Activated naive CD8-positive, alpha-beta T cell treated with anti-CD3 and anti-CD28 coated beads, Interleukin-2, amount 50 U/mL, for 24 hours (primary cell): ENCODE measurements around the gene NTHL1.

Experiments
- ATAC-seq: fragments of 150-1000 bp; cut with Tn5 transposase; one replicate; pipeline ENCODE4 v1.10.0; 2021
- DNase-seq: peaks from one replicate; pipeline ENCODE4 v3.0.0; 2021
- H3K27ac Mint-ChIP-seq: one replicate; pipeline ENCODE4 v1.8.0; 2021; ENCODE audit warnings: mild to moderate bottlenecking, mixed read lengths
- H3K27me3 Mint-ChIP-seq: one replicate; pipeline ENCODE4 v1.8.0; 2021; ENCODE audit warnings: mixed read lengths
- H3K36me3 Mint-ChIP-seq: one replicate; pipeline ENCODE4 v1.8.0; 2021; ENCODE audit warnings: low read depth, mixed read lengths
- H3K4me1 Mint-ChIP-seq: one replicate; pipeline ENCODE4 v1.8.0; 2021; ENCODE audit warnings: mixed read lengths
- H3K4me3 Mint-ChIP-seq: one replicate; pipeline ENCODE4 v1.8.0; 2021; ENCODE audit warnings: mild to moderate bottlenecking, moderate library complexity, mixed read lengths
- H3K9me3 Mint-ChIP-seq: one replicate; pipeline ENCODE4 v1.8.0; 2021; ENCODE audit warnings: mixed read lengths

The NTHL1 gene

DNA sequence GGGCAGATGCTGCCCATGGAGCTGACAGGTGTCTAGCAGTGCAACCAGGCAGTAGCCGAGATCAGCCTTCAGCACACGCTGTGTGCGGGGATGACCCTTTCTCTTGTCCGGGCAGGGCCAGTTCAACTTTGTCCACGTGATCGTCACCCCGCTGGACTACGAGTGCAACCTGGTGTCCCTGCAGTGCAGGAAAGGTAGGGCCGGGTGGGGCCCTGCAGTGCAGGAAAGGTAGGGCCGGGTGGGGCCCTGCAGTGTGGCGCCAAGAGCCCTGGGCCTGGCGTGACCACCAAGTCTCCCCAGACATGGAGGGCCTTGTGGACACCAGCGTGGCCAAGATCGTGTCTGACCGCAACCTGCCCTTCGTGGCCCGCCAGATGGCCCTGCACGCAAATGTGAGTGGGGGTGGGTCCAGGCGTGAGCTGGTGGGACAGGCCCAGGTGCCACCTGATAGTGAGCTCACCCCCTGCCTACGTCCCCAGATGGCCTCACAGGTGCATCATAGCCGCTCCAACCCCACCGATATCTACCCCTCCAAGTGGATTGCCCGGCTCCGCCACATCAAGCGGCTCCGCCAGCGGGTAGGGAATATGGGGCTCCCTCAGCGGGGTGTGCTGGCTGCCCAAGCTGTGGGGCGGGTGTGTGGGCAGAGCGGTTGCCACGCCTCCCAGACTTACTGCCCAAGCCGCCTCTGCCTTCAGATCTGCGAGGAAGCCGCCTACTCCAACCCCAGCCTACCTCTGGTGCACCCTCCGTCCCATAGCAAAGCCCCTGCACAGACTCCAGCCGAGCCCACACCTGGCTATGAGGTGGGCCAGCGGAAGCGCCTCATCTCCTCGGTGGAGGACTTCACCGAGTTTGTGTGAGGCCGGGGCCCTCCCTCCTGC, 40.4 kb upstream of the NTHL1 start:
- Mint-ChIP-seq H3K4me3 (no peak overlapping the region), H3K27me3 (no peaks in the 10 kb centered on the region), H3K4me1 (no peaks in the 10 kb centered on the region), H3K9me3 (no peaks in the 10 kb centered on the region), H3K27ac (no peak overlapping the region), H3K36me3 (peaks cover 4% of the 10 kb centered on the region)
- DNase-seq (no peak), ATAC-seq (no peak)

DNA sequence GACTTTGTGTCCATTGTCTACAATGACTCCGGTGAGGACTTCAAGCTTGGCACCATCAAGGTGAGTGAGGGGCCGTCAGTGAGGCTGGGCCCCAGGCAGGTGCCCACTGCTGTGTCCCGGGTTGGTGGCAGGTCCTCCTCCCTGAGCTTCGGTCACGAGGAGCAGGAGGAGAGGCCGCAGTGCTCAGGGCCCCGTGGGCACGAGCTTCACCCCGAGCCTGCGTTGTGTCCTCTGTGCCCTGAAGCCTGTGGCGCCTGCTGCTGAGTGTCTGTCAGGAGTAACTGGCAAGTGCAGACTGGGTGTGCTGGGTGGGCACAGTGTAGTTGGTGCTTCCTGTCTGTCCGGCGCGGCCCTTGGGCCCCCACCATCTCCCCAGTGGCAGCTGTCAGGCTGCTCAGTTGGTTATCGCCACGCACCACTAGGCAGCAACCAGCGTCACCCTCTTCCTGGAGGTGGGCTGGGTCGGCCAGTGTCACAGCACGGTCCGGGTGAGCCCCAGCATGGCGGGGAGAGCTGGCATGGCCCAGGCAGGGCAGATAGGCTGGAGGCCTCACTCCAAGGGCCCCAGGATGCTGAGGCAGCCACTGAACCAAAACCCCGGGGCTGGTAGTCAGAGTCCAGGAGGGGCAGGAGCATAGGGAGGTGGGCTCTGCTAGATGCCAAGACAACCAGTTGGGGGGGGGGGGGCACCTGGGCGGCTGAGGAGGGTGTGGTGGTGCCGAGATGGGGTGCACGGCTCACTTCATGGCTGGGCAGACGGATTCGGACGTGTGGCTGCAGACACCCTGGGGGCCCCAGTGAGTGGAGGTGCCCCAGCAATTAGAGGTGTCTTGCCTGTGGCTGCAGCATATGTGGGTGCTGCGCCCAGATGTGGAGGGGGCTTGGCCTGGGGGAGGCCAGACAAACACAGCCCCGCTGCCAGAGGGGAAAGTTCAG, 39.4 kb upstream of the NTHL1 start:
- no peak for DNase-seq
- Mint-ChIP-seq H3K9me3 (no peaks in the 10 kb centered on the region), H3K4me3 (no peak overlapping the region), H3K4me1 (no peaks in the 10 kb centered on the region), H3K27ac (no peak overlapping the region), H3K36me3 (peaks cover 2% of the 10 kb centered on the region), H3K27me3 (no peaks in the 10 kb centered on the region)
- no peak for ATAC-seq

DNA sequence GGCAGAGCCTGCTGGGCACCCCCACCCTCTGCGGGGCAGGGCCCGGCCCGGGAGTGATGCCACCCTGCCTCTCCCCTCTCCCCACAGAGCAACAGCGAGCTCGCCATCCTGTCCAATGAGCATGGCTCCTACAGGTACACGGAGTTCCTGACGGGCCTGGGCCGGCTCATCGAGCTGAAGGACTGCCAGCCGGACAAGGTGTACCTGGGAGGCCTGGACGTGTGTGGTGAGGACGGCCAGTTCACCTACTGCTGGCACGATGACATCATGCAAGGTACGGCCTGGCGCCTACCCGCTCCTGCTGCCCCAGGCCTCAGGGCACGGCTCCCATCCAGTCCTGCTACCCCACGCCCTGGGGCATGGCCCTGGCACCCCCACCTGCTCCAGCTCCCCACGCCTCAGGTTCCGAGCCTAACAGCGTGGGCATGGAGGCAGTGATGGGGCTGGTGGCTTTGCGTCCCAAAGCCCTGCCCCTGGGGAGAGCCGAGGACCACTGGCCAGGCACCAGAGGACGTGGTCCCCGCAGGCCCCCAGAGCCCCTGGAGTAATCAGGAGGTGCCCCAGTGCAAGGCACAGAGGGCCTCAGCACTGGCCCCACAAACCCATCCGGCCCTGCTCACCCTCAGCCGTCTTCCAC, 38.6 kb upstream of the NTHL1 start:
- H3K27ac Mint-ChIP-seq: no peak overlapping the region
- H3K36me3 Mint-ChIP-seq: peaks cover 2% of the 10 kb centered on the region
- H3K27me3 Mint-ChIP-seq: no peaks in the 10 kb centered on the region
- DNase-seq: no peak
- no peak for ATAC-seq
- H3K4me1 Mint-ChIP-seq: no peaks in the 10 kb centered on the region
- H3K9me3 Mint-ChIP-seq: no peaks in the 10 kb centered on the region
- H3K4me3 Mint-ChIP-seq: no peak overlapping the region

DNA sequence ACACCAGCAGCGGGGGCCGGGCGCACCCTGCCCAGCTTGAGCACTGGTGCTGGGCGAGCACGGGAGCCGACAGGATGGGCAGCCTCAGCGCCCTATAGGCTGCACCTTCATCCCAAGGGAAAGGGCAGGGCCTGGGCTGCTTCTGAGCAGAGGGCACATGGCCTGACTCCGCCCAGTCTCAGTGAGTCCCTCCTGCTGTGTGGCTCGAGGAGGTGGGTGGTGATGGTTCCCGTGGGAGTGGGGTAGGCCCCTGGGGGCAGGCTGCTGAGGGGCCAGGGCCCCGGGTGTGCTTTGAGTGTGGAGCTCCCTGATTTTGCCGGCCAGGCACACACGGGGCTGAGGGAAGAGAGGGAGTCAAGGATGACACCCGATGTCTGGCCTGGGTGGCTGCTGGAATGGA, 38.0 kb upstream of the NTHL1 start:
- no peak for DNase-seq
- H3K4me1 Mint-ChIP-seq: no peaks in the 10 kb centered on the region
- H3K9me3 Mint-ChIP-seq: no peaks in the 10 kb centered on the region
- H3K4me3 Mint-ChIP-seq: no peak overlapping the region
- peaks cover 2% of the 10 kb centered on the region for H3K36me3 Mint-ChIP-seq
- no peak for ATAC-seq
- H3K27ac Mint-ChIP-seq: no peak overlapping the region
- H3K27me3 Mint-ChIP-seq: no peaks in the 10 kb centered on the region

DNA sequence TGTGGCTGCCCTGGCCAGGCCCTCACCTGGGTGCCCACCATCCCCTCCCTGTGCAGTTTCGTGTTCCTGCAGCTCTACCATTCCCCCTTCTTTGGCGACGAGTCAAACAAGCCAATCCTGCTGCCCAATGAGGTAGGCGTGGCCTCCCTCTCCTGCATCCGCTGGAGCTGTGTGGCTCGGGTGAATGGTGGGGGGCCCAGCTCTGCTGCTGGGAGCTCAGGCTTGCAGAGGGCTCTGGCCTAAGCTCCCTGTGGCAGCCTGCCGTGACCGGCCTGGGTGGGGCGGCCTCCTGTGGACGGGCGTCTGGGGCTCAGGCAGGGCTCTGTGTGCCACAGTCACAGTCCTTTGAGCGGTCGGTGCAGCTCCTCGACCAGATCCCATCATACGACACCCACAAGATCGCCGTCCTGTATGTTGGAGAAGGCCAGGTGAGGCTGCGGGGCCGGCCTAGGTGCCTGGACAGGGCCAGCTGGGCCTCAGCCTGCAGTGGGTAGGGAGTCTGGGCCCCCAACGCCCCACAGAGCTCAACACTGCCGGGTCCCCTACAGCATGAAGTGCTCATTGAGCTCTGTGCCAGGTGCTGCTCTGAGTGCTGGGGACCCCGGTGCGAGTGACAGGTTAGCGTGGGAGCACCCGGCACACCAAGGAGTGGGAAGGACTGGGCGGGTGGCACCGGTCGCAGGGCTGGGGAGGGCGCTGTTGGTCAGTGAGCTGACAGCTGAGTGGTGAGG, 37.4 kb upstream of the NTHL1 start:
- DNase-seq (no peak), ATAC-seq (no peak)
- Mint-ChIP-seq H3K27ac (no peak overlapping the region), H3K4me1 (no peaks in the 10 kb centered on the region), H3K27me3 (no peaks in the 10 kb centered on the region), H3K4me3 (no peak overlapping the region), H3K36me3 (peaks cover 2% of the 10 kb centered on the region), H3K9me3 (no peaks in the 10 kb centered on the region)

DNA sequence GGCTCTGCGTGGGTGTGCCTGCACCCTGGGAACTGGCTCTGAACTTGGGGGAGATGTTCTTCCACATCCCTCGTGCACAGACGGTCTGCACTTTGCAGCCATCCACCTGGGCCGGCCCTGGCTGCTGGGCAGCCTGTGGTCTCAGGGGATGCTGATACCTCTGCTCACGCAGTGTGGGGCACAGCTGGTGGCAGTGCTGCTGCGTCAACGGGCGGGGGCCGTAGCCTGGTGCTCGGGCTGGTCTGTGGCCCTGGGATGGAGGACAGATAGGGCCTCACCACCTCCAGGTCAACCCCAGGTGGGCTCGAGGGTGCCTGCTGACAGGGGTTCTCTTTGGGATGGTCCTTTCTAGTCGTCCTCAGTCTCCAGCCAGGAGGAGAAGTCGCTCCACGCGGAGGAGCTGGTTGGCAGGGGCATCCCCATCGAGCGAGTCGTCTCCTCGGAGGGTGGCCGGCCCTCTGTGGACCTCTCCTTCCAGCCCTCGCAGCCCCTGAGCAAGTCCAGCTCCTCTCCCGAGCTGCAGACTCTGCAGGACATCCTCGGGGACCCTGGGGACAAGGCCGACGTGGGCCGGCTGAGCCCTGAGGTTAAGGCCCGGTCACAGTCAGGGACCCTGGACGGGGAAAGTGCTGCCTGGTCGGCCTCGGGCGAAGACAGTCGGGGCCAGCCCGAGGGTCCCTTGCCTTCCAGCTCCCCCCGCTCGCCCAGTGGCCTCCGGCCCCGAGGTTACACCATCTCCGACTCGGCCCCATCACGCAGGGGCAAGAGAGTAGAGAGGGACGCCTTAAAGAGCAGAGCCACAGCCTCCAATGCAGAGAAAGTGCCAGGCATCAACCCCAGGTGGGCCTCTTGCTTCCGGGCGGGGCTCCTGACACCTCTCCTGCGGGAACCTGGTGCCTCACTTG, 36.5 kb upstream of the NTHL1 start:
- no peaks in the 10 kb centered on the region for H3K27me3 Mint-ChIP-seq
- peaks cover under 1% of the 10 kb centered on the region for H3K36me3 Mint-ChIP-seq
- no peaks in the 10 kb centered on the region for H3K4me1 Mint-ChIP-seq
- no peak for ATAC-seq
- no peak overlapping the region for H3K27ac Mint-ChIP-seq
- H3K9me3 Mint-ChIP-seq: no peaks in the 10 kb centered on the region
- no peak for DNase-seq
- H3K4me3 Mint-ChIP-seq: no peak overlapping the region

DNA sequence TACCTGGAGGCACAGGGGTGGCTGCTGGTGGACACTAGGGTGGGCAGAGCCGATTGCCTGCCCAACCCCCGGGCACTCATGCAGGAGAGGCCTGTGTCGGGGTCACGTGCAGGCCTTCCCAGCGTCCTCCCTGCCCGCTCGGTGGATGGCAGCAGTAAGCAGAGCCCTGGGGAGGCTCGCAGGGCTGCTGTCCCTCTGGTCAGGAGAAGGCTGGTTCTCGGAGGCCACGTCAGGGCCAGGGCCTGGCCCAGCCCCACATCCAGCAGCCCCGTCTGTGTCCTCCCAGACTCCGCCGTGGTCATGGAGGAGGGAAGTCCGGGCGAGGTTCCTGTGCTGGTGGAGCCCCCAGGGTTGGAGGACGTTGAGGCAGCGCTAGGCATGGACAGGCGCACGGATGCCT, 35.8 kb upstream of the NTHL1 start:
- Mint-ChIP-seq H3K27me3 (no peaks in the 10 kb centered on the region), H3K36me3 (no peaks in the 10 kb centered on the region), H3K4me3 (no peak overlapping the region), H3K4me1 (no peaks in the 10 kb centered on the region), H3K9me3 (no peaks in the 10 kb centered on the region), H3K27ac (no peak overlapping the region)
- ATAC-seq (no peak), DNase-seq (no peak)

- Mint-ChIP-seq H3K4me3 (no peak overlapping the region), H3K4me1 (no peaks in the 10 kb centered on the region), H3K36me3 (no peaks in the 10 kb centered on the region), H3K27ac (no peak overlapping the region), H3K27me3 (no peaks in the 10 kb centered on the region), H3K9me3 (no peaks in the 10 kb centered on the region)
- ATAC-seq: no peak
- no peak for DNase-seq
These were observed 35.3 kb upstream of the NTHL1 start for GRCh38 chr16:2082983-2083364.

- Mint-ChIP-seq H3K9me3 (no peaks in the 10 kb centered on the region), H3K27ac (no peak overlapping the region), H3K27me3 (no peaks in the 10 kb centered on the region), H3K36me3 (no peaks in the 10 kb centered on the region), H3K4me1 (no peaks in the 10 kb centered on the region), H3K4me3 (no peak overlapping the region)
- DNase-seq (no peak), ATAC-seq (no peak)
These were observed 34.7 kb upstream of the NTHL1 start for GRCh38 chr16:2082171-2082982.

DNA sequence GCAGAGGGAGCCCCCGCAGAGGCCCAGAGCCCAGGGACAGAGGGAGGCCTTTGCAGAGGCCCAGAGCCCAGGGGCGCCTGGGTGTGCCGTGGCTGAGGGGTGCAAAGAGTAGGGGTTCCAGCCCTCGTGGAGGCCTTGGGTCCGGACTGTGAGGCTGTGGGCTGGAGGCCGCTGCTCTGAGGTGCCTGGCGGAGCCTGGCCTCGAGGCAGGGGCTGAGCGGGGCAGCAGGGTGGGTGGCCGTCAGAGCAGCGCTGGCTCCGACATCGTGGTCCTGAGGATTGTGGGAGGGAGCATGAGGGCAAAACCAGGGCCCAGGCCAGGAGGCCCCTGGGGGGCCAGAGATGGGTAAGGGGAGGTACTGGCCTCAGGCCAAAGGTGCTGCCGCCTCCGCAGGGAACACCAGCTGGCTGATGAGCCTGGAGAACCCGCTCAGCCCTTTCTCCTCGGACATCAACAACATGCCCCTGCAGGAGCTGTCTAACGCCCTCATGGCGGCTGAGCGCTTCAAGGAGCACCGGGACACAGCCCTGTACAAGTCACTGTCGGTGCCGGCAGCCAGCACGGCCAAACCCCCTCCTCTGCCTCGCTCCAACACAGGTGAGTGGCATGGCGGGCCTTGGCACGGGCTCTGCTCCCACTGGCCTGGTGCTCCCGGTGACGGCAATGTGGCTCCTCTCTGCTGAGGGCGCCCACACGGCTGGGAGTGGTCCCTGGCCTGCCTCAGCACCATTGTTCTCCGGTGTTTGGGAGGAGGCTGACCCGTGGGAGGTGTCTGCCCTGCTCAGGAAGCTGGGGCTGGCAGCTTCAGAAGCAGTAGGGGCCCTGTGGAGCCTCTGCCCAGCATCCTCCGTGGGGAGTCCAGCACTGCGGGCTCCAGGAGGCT, 33.8 kb upstream of the NTHL1 start:
- H3K4me1 Mint-ChIP-seq: no peaks in the 10 kb centered on the region
- no peaks in the 10 kb centered on the region for H3K36me3 Mint-ChIP-seq
- H3K9me3 Mint-ChIP-seq: no peaks in the 10 kb centered on the region
- no peak overlapping the region for H3K27ac Mint-ChIP-seq
- H3K4me3 Mint-ChIP-seq: no peak overlapping the region
- DNase-seq (no peak), ATAC-seq (no peak)
- H3K27me3 Mint-ChIP-seq: no peaks in the 10 kb centered on the region

DNA sequence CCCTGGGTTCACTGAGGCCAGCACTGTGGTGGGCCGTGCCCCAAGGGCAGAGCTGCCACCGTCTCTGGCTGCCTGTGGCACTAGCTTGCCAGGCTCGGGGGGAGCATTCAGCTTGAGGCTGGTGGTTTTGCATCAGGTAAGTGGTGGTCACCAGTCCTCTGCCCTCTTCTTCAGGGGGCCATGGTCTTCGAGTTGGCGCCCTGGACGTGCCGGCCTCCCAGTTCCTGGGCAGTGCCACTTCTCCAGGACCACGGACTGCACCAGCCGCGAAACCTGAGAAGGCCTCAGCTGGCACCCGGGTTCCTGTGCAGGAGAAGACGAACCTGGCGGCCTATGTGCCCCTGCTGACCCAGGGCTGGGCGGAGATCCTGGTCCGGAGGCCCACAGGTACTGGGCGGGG, 32.4 kb upstream of the NTHL1 start:
- Mint-ChIP-seq H3K27me3 (no peaks in the 10 kb centered on the region), H3K27ac (no peak overlapping the region), H3K4me3 (no peak overlapping the region), H3K4me1 (no peaks in the 10 kb centered on the region), H3K9me3 (no peaks in the 10 kb centered on the region), H3K36me3 (no peaks in the 10 kb centered on the region)
- DNase-seq: no peak
- no peak for ATAC-seq

DNA sequence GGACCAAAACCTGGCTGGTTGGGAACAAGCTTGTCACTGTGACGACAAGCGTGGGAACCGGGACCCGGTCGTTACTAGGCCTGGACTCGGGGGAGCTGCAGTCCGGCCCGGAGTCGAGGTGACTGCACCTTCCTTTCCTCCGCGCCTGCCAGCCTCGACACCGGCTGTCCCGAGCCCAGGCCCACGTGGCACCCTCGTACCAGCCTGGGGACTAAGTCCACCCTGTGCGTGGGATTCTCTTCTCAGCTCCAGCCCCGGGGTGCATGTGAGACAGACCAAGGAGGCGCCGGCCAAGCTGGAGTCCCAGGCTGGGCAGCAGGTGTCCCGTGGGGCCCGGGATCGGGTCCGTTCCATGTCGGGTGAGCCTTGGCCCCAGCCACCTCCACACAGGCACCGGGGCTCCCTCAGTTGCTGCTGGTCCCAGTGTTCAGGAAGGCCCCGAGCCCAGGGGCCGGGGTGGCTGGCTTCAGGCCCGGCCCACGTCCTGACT, 31.7 kb upstream of the NTHL1 start:
- H3K4me1 Mint-ChIP-seq: no peaks in the 10 kb centered on the region
- no peak overlapping the region for H3K27ac Mint-ChIP-seq
- H3K4me3 Mint-ChIP-seq: no peak overlapping the region
- H3K9me3 Mint-ChIP-seq: no peaks in the 10 kb centered on the region
- no peaks in the 10 kb centered on the region for H3K36me3 Mint-ChIP-seq
- DNase-seq: no peak
- H3K27me3 Mint-ChIP-seq: no peaks in the 10 kb centered on the region
- no peak for ATAC-seq
